Stomach (tissue), 4 donors: Measurements from ENCODE around the gene KIF18A.

Experiments
- EP300 ChIP-seq: sonication (generic); formaldehyde crosslinking; IDR thresholded peaks from one replicate; pipeline ENCODE4 v1.6.1; 2017; ENCODE audit warnings: antibody characterized with exemption
- POLR2A ChIP-seq, 4 donors: fragments of 450-650 bp; IDR thresholded peaks; one replicate each; pipeline ENCODE4 v1.6.1; 2016; ENCODE audit warnings: antibody characterized with exemption in 4 of 4, control low read depth in 2 of 4, mild to moderate bottlenecking in 1 of 4, moderate library complexity in 1 of 4
- POLR2AphosphoS5 ChIP-seq, 3 donors: sonication (generic); formaldehyde crosslinking; IDR thresholded peaks; one replicate each; pipeline ENCODE4 v1.6.1; 2016; ENCODE audit warnings: antibody characterized with exemption in 3 of 3
- TF ChIP-seq, protein P1 (sequence below), 7 experiments: fragments of 450-650 bp in 4 of 7; fragments of 200-600 bp in 3 of 7; sonication (generic) in 3 of 7; IDR thresholded peaks; one replicate each; pipeline ENCODE4 v1.5.1; 2016 to 2019; ENCODE audit warnings: antibody characterized with exemption in 7 of 7, control low read depth in 2 of 7, mild to moderate bottlenecking in 1 of 7

GRCh38 chr11:28140689-28141455 is 32.9 kb upstream of the KIF18A start:
- TF ChIP-seq, protein P1, sequence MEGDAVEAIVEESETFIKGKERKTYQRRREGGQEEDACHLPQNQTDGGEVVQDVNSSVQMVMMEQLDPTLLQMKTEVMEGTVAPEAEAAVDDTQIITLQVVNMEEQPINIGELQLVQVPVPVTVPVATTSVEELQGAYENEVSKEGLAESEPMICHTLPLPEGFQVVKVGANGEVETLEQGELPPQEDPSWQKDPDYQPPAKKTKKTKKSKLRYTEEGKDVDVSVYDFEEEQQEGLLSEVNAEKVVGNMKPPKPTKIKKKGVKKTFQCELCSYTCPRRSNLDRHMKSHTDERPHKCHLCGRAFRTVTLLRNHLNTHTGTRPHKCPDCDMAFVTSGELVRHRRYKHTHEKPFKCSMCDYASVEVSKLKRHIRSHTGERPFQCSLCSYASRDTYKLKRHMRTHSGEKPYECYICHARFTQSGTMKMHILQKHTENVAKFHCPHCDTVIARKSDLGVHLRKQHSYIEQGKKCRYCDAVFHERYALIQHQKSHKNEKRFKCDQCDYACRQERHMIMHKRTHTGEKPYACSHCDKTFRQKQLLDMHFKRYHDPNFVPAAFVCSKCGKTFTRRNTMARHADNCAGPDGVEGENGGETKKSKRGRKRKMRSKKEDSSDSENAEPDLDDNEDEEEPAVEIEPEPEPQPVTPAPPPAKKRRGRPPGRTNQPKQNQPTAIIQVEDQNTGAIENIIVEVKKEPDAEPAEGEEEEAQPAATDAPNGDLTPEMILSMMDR (IDR thresholded peaks at IDR 0.05), result no peak
- TF ChIP-seq POLR2A (IDR thresholded peaks at IDR 0.05), result no peak
- no peak for TF ChIP-seq EP300
- TF ChIP-seq POLR2AphosphoS5 (IDR thresholded peaks at IDR 0.05), result no peak
